NAMALWA (cell line): ENCODE results near the gene NINL.

Source experiments
- DNase-seq: peaks from one replicate; pipeline ENCODE4 v3.0.0-alpha.2; 2015; ENCODE audit warnings: low spot score

Gene NINL

GRCh38 chr20:25500880-25501351 is 84.4 kb downstream of the NINL start:
- DNase-seq = no peak

DNA sequence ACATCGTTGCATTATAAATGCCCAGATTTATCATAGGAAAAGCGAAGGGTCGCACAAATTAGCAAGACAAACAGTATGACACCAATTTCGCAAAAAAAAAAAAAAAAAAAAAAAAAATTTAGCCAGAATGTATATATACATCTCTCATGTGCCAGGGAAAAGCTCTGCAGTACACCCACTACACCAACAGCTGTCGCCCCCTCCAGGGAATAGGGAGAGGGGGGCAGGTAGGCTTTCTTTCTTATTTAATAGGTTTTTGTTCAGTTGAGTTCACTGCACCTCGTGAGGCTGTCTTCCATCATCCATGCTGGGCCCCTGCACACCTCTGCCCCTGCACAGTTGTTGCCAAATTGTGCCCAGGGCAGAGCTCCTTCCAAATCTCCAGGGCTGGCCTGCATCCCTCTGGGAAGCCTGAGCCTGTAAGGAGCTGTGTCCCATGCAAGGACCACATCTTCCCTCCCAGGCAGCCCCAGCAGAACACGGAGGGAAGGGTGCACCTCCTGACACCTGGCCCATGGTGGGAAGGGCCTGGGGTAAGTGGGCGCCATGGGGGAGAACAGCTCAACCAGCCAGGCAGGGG is 85.4 kb downstream of the NINL start:
- DNase-seq = peak; percentile 16

DNA sequence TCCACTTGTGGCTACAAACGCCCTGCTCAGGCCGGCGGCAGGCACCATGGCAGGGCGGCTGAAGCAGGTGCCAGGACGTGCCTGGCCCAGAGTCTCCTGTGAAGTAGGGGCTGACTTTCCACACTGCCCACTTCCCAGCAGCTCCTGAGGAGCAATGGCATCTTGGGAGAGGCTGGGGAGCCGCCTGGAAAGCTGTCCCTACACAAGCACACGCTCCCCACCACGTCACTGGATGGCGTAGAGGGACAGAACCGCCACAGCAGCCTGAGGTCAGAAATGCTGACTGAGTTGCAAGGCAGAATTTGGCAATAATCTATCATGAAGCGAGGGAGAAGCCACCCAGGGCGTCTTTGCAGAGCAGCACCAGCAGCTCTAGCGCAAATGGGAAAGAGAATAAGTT is 86.3 kb downstream of the NINL start:
- DNase-seq = no peak

DNA sequence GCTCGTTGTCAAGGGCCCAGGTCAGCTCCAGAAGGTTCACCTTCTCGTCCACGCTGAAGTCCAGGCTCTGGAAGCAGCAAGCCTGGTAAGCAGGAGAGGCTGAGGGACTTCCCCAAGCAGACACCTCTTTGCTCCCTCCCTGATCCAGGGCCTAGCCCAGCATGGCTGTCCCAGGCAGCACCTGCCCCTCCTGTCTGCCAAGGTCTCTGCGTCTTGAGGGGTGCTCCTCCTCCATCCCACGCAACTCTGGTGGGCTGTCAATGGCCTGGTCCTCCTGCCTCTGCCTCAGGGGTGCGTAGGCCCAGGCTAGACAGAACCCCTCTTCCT is 87.1 kb downstream of the NINL start:
- no peak for DNase-seq

- no peak for DNase-seq
Measured at GRCh38 chr20:25497586-25498279, 87.6 kb downstream of the NINL start.

GRCh38 chr20:25496968-25497401 is 88.3 kb downstream of the NINL start:
- DNase-seq = no peak

DNA sequence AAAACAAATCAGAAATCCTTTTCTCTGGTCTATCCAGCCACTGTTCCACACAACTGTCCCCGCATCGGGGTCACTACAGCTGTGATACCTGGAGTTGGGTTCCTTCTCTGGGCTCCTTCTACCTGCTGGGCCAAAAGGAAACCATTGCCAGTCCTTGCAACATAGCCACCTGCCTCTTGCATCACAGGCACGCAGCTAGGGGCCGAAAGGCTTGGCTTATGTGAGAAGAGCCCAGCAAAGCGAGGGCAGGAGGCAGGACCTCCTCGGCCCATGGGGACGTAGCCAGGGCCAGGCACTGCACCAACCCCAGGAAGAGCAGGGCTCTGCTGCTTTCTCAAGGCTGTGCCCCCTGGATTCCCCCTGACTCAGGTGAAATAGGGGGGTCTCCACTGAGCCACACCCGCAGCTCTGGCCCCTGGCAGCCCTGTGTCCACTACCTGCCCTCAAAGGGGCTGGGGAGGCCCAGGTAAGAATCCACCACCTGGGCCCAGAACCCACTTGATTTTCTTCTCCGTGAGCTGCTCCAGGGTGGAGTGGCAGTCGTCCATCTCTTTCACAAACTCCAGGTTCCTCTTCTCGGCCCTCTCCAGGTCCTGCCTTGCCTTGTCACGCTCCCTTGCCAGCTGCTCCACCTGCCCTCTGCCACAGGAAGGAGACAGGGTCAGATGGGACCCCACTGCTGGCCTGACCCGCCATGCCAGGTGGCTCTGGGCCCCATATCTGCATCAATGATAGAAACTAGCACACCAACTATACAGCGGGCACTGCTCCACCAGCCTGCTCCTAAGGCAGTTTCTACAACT is 89.0 kb downstream of the NINL start:
- DNase-seq = no peak

- DNase-seq = no peak
Measured at GRCh38 chr20:25495189-25495824, 90.0 kb downstream of the NINL start.

- DNase-seq = no peak
Measured at GRCh38 chr20:25494506-25495188, 90.7 kb downstream of the NINL start.

DNA sequence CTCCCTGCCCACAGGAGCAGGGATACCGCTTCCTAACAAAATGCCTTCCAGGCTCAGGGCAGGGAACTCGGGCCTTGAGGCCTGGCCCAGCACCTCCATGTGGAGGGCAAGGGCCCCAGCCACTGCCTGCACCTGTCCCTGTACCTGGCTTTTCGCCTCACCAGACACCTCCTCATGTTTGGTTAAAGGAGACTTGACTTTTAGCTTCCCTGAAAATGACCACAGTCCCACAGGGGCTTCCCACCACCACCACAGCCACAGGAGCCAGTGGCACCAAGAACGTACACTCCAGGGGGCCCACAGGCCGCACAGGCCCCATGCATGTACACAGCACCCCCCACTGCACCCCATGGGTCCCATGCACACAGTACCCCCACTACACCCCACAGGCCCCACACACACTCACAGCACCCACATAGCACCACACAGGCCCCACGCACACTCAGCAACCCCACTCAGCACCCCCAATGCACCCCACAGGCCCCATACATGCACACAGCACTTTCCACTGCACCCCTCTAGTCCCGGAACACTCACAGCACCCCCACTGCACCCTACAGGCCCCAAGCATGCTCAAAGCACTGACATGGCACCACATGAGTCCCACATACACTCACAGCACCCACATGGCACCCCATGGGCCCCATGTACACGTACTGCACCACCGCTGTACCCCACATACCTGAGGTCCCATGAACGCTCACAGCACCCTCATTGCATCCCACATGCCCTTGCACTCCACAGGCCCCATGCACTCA is 91.4 kb downstream of the NINL start:
- no peak for DNase-seq

- DNase-seq = no peak
Measured at GRCh38 chr20:25493137-25493536, 92.2 kb downstream of the NINL start.

DNA sequence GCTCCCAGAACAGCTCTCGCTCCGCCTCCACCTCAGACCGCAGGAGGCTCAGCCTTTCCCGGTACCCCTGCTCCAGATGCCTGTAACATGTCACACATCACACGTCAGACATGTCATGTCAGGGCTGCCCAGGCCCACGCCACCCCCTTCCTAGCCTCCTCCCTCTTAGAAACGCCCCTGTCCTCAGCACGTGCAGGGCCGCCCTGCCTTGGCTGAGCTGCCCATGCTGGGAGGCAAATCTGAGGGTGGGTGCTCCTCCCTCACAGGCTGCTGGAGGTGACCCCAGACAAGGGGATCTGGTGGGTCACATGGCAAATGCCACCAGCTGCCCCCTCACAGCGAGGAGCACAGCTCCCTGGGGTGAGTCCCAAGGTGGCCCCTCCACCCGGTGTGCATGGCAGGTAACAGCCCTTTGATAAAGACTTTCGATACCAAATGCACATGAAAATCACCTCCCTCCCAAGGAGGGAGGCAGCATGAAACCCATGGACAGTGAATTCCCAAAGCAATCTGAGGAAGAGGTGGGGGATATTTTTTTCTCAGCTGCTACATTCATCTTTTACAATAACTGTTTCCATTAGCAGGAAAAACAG is 93.8 kb downstream of the NINL start:
- no peak for DNase-seq

DNA sequence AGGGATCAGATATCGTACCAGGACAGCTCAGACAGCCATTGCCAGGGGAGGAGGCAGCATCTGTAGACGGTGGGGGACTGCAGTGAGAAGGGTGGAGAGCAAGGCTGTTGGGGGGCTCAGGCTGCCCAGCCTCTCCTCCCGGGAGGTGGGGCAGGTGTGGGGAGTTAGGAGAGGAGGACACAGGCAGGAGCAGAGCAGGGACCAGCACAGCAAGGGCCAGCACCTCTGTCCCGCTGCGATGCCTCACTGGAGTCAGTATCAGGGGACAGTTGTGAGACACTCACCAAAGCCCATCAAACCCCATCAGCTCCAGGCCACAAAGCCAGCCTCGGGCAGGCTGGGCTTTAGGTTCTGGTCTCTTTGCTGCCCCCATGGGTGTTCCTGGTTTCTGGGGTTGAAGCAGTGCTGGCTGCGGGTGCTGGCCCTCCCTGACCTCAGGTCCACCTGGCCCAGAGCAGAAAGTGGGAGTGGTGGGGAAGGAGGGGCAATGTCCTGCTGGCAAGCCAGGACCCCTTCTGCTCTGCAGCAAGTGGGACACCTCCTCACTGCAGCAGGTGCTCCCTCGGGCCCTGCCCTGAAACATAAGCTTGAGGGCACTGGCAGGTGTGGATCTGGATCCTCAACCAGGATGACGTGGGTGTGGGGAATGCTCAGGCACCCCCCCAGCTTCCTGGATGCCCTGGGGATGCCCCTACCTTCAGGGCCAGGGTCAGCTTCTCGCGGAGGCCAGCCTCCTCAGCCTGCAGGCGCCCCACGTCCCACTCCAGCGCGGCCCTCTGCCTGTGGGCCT is 94.5 kb downstream of the NINL start:
- no peak for DNase-seq

DNA sequence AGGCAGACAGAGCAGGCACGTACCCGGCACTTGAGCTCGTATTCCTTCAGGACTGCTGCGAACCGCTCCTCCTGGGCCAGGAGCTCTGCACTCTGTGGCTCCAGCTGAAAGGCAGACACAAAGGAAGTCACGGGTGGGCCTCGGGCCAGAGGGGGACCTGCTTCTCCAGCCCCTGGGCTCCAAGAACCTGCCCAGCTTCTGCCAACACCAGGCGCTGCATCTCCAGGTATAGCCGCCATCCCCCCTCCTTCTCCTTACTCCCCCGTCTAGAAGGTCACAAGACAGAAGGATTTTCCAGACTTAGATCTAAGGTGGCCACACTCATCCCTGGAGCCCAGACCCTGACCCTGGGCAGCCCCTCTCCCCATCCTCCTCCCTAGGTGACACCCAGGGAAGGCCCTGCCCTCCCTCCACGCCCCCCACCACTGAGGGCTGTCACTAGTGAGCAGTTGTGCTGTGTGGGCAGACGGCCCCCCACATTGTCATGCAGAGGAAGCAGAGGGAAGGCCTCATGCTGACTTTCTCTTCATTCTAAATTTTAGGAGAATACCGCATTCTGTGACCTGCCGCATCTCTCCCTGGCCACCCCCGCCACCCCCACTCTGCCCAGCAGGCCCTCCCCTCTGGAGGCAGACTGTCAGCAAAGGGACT is 96.0 kb downstream of the NINL start:
- no peak for DNase-seq

- DNase-seq = no peak
Measured at GRCh38 chr20:25487975-25488374, 97.4 kb downstream of the NINL start.

DNA sequence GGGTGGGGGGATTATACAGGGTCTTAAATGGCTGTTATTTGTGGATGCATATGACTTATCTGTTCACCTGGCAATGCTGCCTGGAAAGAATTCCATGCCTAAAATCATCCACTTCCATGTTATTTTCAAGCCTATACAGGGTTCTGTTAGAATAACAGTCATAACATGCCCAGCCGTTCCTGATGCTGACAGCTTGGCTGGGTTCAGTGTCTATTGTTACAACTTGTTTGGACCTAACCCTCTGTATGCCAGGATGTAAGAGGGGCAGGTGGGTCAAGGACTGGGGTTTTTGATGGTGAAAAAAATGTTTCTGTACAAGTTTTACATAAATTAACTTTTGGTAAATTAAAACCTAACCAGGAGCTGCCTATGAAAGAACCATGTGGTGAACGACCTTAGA is 98.0 kb downstream of the NINL start:
- DNase-seq = no peak

DNA sequence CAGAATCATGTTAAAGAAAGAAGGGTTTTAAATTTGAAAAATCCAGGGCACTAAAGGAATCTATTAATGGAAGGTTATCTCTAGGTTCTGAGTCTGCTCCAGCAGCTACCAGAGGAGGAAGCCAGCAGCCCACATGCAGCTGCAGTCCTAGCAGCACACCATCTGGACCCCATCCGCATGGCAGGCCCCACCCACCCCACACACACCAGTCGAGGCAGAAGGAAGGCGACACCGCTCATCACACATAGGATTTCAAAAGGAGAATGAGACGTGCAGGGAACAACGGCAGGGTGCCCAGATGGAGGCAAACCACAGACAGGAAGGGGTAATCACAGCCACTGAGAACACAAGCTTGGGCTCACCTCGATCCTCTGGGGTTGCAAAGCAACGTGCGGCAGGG is 99.0 kb downstream of the NINL start:
- no peak for DNase-seq

- DNase-seq = no peak
Measured at GRCh38 chr20:25485872-25486271, 99.5 kb downstream of the NINL start.

DNA sequence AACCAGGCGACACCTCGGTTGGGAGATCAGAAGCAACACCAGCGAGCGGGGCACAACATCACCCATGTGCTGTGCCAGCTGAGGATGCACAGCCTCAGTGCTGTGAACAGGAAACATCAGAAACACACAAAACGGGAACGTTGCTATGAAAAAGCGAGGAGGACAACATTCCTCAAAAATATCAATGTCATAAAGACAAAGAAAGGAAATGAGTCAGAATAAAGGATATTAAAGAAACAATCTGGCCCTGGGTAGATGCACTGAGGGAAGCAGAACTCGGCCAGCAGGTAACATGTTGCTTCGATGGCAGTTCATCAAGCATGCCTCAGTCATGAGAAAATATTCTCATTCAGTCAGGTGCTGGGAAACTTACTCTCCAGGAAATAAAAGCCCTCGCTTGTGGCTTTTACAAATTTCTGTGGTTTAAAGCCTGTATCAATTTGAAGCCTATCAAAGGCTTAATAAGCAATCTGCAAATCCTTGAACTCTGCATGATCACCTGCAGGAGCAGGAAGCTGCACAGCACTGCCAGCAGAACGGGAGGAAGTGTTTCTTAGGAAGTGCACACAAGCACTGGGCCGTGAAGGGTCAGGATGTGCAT is 100.3 kb downstream of the NINL start:
- no peak for DNase-seq
